Neural crest cell (in vitro differentiated cells): ENCODE measurements around the gene PPP2R5D. TPM values are rescaled to one million over a fixed set of nuclear protein-coding genes. Genes with fewer than 3 reads are reported as not detected.

ENCODE experiments used
- DNase-seq: peaks from one replicate; pipeline ENCODE4 v3.0.0; 2021; ENCODE audit warnings: low read depth, mixed read lengths, low spot score
- H3K27ac Mint-ChIP-seq: one replicate; pipeline ENCODE4 v1.8.0; 2021; ENCODE audit warnings: mild to moderate bottlenecking, mixed read lengths; ENCODE audit not compliant: unreplicated experiment
- H3K27me3 Mint-ChIP-seq: 2 replicates; pipeline ENCODE4 v1.8.0; 2021; ENCODE audit warnings: low read depth, mild to moderate bottlenecking, mixed read lengths
- H3K36me3 Mint-ChIP-seq: 2 replicates; pipeline ENCODE4 v1.8.0; 2021; ENCODE audit warnings: low read depth, mild to moderate bottlenecking, mixed read lengths
- H3K4me1 Mint-ChIP-seq: 2 replicates; pipeline ENCODE4 v1.8.0; 2021; ENCODE audit warnings: mixed read lengths
- H3K4me3 Mint-ChIP-seq: one replicate; pipeline ENCODE4 v1.8.0; 2021; ENCODE audit warnings: mild to moderate bottlenecking, mixed read lengths
- H3K9me3 Mint-ChIP-seq: 2 replicates; pipeline ENCODE4 v1.8.0; 2021; ENCODE audit warnings: mixed read lengths
- total RNA-seq: library from RNA; stranded (reverse); gene quantifications from 2 replicates; pipeline ENCODE4 v1.2.1, GENCODE V29; 2021
- TF ChIP-seq, protein P1 (sequence below): fragments of 200-600 bp; sonication (generic); conservative IDR thresholded peaks from 2 replicates; pipeline ENCODE4 v1.5.0; 2021; ENCODE audit warnings: antibody characterized with exemption, mild to moderate bottlenecking

Gene PPP2R5D
- total RNA-seq, 1 donor from 2014 or later = 67.5 TPM

DNA sequence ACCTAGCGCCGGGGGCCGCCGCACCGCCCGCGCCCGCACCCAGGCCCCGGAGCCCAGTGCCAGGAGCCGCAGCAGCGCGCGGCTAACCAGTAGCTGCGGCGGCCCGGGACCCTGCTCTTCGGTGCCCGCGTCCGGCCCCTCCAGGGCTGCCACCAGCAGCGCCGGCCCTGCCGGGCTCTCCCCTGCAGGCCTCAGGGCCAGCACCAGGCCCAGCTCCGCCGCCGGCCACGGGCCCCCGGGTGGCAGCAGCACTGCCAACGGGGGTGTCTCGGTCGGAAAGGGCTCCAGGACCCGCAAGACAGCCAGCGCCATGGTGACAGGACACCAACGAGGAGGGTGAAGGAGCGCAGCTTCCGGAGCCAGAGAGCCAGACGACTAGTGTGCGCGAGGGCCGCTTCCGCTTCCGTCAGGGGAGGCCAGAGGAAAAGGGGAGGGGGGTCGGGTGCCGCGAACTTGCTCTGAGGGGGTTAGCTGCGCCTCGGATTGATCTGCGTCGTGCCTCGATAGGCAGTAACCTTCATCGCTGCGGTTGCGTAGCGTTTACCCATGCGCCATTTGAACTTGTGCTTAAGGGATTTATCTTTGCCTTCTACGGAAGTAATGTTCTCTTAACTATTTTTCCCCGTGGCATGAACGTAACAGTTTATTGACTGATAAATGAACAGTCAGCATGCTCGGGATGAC, 5.4 kb upstream of the PPP2R5D start, which contains the start of gene PEX6:
TSS of gene PEX6 (minus strand) at position 343 of the 684 bp plus-strand sequence. CDS start at position 312, 31 bp downstream.
- H3K36me3 Mint-ChIP-seq = peaks cover under 1% of the 10 kb centered on the region
- TF ChIP-seq, protein P1, sequence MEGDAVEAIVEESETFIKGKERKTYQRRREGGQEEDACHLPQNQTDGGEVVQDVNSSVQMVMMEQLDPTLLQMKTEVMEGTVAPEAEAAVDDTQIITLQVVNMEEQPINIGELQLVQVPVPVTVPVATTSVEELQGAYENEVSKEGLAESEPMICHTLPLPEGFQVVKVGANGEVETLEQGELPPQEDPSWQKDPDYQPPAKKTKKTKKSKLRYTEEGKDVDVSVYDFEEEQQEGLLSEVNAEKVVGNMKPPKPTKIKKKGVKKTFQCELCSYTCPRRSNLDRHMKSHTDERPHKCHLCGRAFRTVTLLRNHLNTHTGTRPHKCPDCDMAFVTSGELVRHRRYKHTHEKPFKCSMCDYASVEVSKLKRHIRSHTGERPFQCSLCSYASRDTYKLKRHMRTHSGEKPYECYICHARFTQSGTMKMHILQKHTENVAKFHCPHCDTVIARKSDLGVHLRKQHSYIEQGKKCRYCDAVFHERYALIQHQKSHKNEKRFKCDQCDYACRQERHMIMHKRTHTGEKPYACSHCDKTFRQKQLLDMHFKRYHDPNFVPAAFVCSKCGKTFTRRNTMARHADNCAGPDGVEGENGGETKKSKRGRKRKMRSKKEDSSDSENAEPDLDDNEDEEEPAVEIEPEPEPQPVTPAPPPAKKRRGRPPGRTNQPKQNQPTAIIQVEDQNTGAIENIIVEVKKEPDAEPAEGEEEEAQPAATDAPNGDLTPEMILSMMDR = no peak

DNA sequence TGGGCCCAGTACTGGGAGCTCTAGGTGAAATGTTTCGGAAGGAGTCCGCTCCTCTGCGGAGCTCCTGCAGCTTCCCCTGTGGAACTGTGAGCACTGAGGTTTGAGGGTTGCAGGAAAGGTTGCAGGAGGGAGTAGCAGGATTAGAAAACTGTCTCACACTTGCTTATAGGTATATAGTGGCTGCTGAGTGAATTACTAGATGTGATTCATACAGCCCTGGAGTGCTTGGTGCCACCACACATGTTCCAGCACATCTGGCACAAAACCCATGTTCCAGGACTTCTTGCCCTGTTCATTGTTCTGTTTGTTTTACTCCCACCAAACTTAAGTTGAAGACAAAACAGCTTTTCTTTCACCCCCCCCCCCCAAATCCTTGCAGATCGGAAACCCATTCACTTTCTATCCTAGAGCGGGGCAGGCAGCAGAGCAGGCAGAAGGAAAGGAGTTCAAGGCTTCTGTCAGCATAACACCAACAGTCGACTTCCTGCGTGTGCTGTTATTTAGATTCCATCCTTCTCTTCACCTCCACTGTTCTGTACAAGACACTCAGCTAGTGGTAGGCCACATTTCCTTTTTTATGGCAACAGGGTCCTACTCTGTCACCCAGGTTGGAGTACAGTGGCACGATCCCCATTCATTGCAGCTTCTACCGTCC, 4.7 kb upstream of the PPP2R5D start:
- Mint-ChIP-seq H3K4me1 (peaks cover 34% of the 10 kb centered on the region), H3K27me3 (no peaks in the 10 kb centered on the region), H3K27ac (peak overlapping the region; percentile 78), H3K36me3 (no peaks in the 10 kb centered on the region), H3K4me3 (peak overlapping the region; percentile 88), H3K9me3 (no peaks in the 10 kb centered on the region)
- TF ChIP-seq, protein P1 = no peak
- peak; percentile 8 for DNase-seq

More for the DNA sequence above, 5.4 kb upstream of the PPP2R5D start, which contains the start of gene PEX6:
- H3K4me3 Mint-ChIP-seq = peak within 1 kb of the TSS; percentile 89
- peaks cover 29% of the 10 kb centered on the region for H3K4me1 Mint-ChIP-seq
- peak within 1 kb of the TSS; percentile 78 for H3K27ac Mint-ChIP-seq
- H3K27me3 Mint-ChIP-seq = no peaks in the 10 kb centered on the region
- H3K9me3 Mint-ChIP-seq = no peaks in the 10 kb centered on the region
- DNase-seq = peak; percentile 86

DNA sequence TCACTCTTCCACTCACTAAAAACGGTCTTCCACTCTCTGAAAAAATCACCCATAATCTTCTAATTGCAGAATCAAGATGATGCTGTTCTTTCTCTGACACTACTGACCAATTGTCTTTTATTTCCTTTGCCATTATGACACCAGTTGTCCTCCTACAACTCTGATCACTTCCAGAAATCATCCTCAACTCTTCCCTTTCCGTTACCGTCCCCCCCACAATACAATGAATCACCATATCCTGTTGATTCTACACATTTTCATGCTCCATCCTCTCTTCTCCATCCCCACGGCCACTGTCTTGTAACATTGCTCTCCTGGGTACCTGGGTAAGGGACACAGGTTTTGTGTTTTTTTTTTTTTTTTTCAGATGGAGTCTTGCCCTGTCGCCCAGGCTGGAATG, 2.5 kb upstream of the PPP2R5D start:
- Mint-ChIP-seq H3K4me3 (peak overlapping the region; percentile 75), H3K27ac (no peak overlapping the region), H3K9me3 (no peaks in the 10 kb centered on the region)

DNA sequence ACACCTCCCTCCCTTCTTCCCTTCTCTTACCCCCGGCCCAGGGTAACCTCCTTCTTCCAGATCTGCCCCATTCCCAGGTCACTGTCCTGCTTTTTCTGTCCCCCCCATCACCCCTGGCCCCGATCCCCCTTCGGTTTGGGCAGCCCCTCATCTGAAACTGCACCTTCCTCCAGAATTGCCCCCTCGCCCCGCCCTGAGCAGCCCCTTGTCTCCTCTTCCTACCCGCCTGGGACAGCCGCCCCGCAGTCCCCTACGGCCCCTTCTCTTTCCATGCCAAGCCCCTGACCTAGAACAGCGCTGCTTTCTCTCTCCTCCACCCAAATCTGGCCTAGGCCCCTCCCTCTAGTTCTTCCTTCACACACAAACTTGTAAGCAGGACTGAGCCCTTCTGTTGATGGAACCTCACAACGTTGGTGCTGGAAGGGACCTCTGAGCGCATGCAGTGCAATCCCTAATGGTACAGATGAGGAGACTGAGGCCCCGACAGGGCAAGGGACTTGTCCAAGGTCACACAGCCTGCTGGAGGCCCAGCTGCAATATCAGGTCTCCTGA, 630 bp downstream of the PPP2R5D start:
- DNase-seq = peak; percentile 12
- no peaks in the 10 kb centered on the region for H3K36me3 Mint-ChIP-seq
- peak overlapping the region; percentile 91 for H3K4me3 Mint-ChIP-seq
- no peaks in the 10 kb centered on the region for H3K27me3 Mint-ChIP-seq
- TF ChIP-seq, protein P1 = no peak
- H3K9me3 Mint-ChIP-seq = no peaks in the 10 kb centered on the region
- peaks cover 45% of the 10 kb centered on the region for H3K4me1 Mint-ChIP-seq
- peak overlapping the region; percentile 86 for H3K27ac Mint-ChIP-seq

More for the DNA sequence above, 2.5 kb upstream of the PPP2R5D start:
- Mint-ChIP-seq H3K27me3 (no peaks in the 10 kb centered on the region), H3K4me1 (peaks cover 49% of the 10 kb centered on the region), H3K36me3 (no peaks in the 10 kb centered on the region)
- TF ChIP-seq, protein P1 = no peak
- DNase-seq = no peak

DNA sequence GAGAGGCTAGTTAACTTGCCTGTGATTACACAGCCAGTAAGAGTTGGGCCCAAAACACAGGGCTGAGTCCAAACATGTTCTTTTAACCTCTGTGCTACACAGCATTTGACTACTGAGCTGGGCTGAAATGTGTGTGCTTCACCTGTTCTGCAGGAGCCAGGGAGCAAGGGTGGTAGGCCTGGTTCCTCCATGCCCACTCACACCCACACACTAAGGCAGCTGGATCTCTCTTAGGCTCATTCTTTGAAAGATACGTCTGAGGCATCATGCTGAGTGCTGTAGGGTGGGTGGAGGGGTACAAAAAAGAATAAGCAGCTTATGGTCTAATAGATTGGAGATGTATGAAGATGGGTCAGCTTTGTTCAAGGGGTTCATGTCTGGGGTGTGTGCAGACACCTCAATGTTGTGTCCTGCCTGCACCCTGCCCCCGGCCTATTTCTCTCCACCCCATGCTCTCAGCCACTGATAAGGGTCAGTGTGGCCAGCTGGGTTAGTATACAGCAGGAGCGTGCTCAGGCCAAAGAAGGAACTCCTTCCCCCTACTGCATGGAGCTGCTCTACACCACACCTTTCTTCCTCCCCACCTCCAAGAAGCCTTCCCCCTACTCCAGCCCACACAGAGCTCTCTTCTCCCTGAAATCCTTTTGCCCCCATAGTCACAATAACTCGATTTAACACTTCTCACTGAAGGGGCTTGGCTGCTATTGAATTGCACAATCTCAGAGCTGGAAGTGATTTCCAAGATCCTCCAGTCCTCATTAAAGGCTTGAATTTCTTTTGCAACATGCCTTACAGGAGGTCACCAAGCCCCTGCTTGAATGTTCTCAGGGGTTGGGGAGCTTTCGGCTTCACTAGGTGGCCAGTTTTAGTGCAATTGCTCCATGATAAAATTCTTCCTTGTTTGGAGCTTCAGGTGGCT, 3.4 kb downstream of the PPP2R5D start:
- Mint-ChIP-seq H3K27me3 (no peaks in the 10 kb centered on the region), H3K36me3 (no peaks in the 10 kb centered on the region), H3K4me3 (peak overlapping the region; percentile 91), H3K9me3 (no peaks in the 10 kb centered on the region), H3K27ac (peak overlapping the region; percentile 84), H3K4me1 (peaks cover 41% of the 10 kb centered on the region)
- DNase-seq = no peak
- TF ChIP-seq, protein P1 = no peak
